ENCODE measurements around the gene EFCC1.

EFCC1 gene

DNA sequence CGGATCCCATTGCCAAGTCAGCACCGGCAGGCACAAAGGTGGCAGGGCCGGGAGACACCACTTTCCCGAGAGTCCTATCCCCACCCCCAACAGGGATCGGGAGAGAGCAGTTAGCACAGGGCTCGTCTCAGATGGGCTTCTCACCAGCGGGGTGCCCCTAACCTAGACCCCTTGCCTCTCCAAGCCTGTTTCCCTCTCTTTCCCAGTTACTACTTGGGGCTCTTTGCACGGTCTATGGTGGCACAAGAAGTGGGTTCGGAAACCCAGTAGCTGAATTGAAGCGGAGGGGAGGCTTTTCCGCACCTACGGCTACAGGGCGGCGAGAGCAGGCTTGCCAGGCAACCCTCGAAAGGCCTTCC is 383 bp upstream of the EFCC1 start:
- no peak for DNase-seq (ENCODE audit: extremely low read depth, low read depth)
- TF ChIP-seq, protein P1, sequence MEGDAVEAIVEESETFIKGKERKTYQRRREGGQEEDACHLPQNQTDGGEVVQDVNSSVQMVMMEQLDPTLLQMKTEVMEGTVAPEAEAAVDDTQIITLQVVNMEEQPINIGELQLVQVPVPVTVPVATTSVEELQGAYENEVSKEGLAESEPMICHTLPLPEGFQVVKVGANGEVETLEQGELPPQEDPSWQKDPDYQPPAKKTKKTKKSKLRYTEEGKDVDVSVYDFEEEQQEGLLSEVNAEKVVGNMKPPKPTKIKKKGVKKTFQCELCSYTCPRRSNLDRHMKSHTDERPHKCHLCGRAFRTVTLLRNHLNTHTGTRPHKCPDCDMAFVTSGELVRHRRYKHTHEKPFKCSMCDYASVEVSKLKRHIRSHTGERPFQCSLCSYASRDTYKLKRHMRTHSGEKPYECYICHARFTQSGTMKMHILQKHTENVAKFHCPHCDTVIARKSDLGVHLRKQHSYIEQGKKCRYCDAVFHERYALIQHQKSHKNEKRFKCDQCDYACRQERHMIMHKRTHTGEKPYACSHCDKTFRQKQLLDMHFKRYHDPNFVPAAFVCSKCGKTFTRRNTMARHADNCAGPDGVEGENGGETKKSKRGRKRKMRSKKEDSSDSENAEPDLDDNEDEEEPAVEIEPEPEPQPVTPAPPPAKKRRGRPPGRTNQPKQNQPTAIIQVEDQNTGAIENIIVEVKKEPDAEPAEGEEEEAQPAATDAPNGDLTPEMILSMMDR (IDR thresholded peaks at IDR 0.05; ENCODE audit: low read depth, low read length) = no peak

DNA sequence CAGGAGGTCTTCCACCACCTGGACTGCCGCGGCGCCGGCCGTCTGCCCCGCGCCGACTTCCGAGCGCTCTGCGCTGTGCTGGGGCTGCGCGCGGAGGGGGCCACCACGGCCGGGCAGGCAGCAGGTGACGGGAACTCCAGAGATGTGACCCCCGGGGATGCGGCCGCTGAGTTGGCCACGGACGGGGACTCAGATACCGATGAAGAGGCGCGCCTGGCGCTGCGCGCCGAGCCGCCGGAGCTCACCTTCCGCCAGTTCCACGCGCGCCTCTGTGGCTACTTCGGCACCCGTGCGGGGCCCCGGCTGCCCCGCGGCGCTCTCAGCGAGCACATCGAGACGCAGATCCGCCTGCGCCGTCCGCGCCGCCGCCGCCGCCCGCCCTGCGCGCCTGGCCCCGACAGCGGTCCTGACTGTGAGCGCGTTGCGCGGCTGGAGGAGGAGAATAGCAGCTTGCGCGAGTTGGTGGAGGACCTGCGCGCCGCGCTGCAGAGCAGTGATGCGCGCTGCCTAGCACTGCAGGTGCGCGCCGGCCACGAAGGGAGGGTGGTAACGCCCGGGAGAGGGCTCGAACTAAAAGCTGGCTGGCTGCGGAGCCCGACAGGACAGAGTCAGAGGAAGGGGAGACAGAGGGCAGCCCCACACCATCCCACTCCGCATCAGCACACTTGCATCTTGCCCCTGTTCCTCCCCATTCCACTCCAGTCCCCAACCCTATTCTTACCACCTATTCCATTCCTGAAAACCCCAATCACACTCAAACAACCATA is 885 bp downstream of the EFCC1 start:
- TF ChIP-seq, protein P1 (IDR thresholded peaks at IDR 0.05; ENCODE audit: low read depth, low read length) = no peak
- DNase-seq (ENCODE audit: extremely low read depth, low read depth) = no peak

DNA sequence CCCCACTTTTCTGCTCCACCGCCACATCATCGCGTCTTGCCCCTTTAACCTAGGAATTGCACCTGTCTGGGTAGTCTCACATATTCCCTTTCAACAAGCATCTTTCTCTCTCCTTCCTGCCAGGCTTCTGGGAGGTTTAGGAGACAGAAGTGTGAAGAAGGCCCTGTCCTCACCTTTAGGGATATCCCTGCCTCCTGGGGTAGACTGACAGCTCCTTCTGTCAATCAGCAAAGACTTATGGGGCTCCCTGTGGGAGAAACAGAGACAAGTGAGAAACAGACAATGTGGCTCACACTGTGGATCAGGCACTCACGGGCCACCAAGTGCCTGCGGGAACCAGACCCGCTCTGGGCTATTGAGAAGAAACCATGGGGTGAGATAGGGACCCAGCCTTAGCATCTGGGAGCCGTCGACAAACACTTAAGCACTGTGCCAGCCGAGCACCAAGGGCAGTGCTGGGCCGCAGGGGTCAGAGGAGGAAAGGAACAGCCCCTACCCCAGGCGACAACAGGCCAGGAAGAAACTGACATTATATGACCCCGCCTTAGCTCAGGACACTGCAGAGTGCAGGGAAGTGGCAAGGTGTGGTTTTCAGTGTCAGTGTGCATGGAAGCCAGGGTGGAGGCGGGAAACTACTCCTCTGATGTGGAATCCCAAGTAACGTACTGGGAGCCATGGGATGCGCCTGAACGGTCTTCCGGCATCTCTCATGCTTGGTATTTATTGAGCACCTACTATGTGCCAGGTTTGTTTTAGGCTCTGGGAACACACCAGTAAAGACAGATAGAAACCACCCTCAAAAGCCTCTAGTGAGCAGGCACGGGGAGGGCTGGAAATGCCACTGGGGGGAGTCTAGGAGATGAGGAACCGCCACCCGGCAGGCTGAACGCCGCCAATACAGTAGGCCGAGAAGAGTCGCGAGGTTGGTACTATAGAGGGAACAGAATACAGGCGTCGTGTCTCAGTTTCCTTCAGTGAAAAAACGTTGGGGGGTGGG is 1.8 kb downstream of the EFCC1 start:
- TF ChIP-seq, protein P1 (IDR thresholded peaks at IDR 0.05; ENCODE audit: low read depth, low read length) = no peak
- DNase-seq (ENCODE audit: extremely low read depth, low read depth) = no peak

DNA sequence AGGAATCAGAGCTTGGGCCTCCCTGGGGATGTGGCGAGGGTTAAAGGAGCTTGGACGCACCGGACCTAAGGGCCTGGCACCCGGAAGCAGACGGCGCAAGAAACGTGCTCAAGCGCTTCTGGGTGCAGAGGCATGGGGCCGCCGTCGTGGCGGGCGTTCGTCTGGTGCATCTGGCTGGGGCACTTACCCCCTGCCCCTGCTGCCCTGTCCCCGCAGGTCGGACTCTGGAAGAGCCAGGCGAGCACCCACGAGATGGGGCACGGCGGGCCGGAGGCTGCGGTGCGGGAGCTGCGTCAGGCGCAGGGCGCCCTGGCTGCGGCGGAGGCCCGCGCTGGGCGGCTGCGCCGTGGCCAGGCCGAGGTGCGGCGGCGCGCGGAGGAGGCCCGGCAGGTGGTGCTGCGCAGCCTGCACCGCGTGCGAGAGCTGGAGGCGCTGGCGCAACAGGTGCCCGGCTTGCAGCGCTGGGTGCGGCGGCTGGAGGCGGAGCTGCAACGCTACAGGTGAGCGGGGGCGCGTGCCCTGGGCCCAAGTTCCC is 2.5 kb downstream of the EFCC1 start:
- TF ChIP-seq, protein P1 (IDR thresholded peaks at IDR 0.05; ENCODE audit: low read depth, low read length) = no peak
- DNase-seq (ENCODE audit: extremely low read depth, low read depth) = no peak

GRCh38 chr3:129004639-129005295 is 3.7 kb downstream of the EFCC1 start:
- no peak for DNase-seq (ENCODE audit: extremely low read depth, low read depth)
- TF ChIP-seq, protein P1 (IDR thresholded peaks at IDR 0.05; ENCODE audit: low read depth, low read length) = no peak

DNA sequence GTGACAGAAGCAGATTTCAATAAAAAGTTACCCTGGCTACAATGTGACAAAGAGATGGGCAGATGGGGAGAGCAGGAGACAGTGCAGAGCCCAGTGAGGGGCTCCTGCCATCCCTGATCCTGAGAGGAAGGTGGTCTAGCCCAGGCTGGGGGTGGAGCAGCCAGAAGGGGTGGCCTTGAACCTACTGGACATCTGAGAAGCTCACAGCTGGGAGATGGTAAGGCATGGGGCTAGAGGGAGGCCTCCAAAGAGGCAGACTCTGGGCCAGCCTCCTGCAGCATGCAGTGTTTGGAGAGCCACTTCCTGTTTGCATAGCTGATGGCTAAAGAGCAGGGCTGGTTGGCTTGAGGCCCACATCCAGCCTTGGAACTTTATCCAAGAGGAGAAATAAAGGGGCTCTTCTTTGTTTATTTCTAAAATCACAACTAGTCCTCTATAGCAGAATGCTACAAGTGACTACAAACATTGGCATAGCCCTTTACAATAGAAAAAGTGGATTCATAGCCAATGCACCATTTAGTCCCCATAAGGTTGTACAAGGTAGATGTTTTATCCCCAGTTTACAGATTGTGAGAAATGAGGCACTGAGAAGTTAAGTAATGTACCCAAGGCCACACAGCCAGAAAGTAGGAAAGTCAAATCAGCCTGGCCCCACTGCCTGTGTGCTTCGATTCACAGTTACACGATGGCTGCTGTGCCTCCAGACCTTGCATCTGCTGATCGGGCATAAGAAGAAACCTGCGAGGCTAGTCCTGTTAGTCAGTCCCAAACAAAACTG is 4.6 kb downstream of the EFCC1 start:
- DNase-seq (ENCODE audit: extremely low read depth, low read depth) = no peak
- TF ChIP-seq, protein P1 (IDR thresholded peaks at IDR 0.05; ENCODE audit: low read depth, low read length) = no peak
